ENCODE results near the gene LEMD2. TPM values are rescaled to one million over a fixed set of nuclear protein-coding genes. Genes with fewer than 3 reads are reported as not detected.

Gene LEMD2
- total and polyA plus RNA-seq, 4 donors, result 30.0 to 85.2 (median 65.0) TPM

GRCh38 chr6:33809594-33809993, 20.7 kb upstream of the LEMD2 start:
- 13% methylated on average over 2 of the region's 2 CpGs for WGBS (ENCODE audit: insufficient coverage)
- Histone ChIP-seq H3K4me3 (ENCODE audit: low read depth, low read length) (no peak overlapping the region), H3K27ac (ENCODE audit: low read depth, low read length) (no peak overlapping the region), H3K27me3 (ENCODE audit: control insufficient read depth, insufficient read depth, low read length) (peaks cover 2% of the 10 kb centered on the region), H3K4me1 (ENCODE audit: control insufficient read depth, insufficient read depth, low read length) (peaks cover 35% of the 10 kb centered on the region), H3K36me3 (ENCODE audit: control insufficient read depth, insufficient read depth, low read length) (no peaks in the 10 kb centered on the region), H3K9me3 (ENCODE audit: control insufficient read depth, insufficient read depth, low read length) (no peaks in the 10 kb centered on the region)
- peak in 3 of 6 donors; percentile 15 to 75 (median 60) for DNase-seq (ENCODE audit: low read depth in 4 of 6, low spot score in 6 of 6)

- no peaks in the 10 kb centered on the region for H3K9me3 ChIP-seq (ENCODE audit: control insufficient read depth, insufficient read depth, low read length)
- no peak overlapping the region for H3K27ac ChIP-seq (ENCODE audit: low read depth, low read length)
- 18% methylated on average over 7 of the region's 8 CpGs for WGBS (ENCODE audit: insufficient coverage)
- H3K4me1 ChIP-seq (ENCODE audit: control insufficient read depth, insufficient read depth, low read length), result peaks cover 33% of the 10 kb centered on the region
- peaks cover 2% of the 10 kb centered on the region for H3K27me3 ChIP-seq (ENCODE audit: control insufficient read depth, insufficient read depth, low read length)
- no peaks in the 10 kb centered on the region for H3K36me3 ChIP-seq (ENCODE audit: control insufficient read depth, insufficient read depth, low read length)
- no peak for DNase-seq (ENCODE audit: low read depth in 4 of 6, low spot score in 6 of 6)
- H3K4me3 ChIP-seq (ENCODE audit: low read depth, low read length), result no peak overlapping the region
Measured at GRCh38 chr6:33808641-33809180, 19.8 kb upstream of the LEMD2 start.

- 81% methylated on average over 5 of the region's 6 CpGs for WGBS (ENCODE audit: insufficient coverage)
- peaks cover 30% of the 10 kb centered on the region for H3K4me1 ChIP-seq (ENCODE audit: control insufficient read depth, insufficient read depth, low read length)
- H3K9me3 ChIP-seq (ENCODE audit: control insufficient read depth, insufficient read depth, low read length), result no peaks in the 10 kb centered on the region
- no peak for DNase-seq (ENCODE audit: low read depth in 4 of 6, low spot score in 6 of 6)
- H3K36me3 ChIP-seq (ENCODE audit: control insufficient read depth, insufficient read depth, low read length), result no peaks in the 10 kb centered on the region
- no peak overlapping the region for H3K27ac ChIP-seq (ENCODE audit: low read depth, low read length)
- H3K4me3 ChIP-seq (ENCODE audit: low read depth, low read length), result no peak overlapping the region
- peaks cover 2% of the 10 kb centered on the region for H3K27me3 ChIP-seq (ENCODE audit: control insufficient read depth, insufficient read depth, low read length)
Measured at GRCh38 chr6:33807606-33808005, 18.7 kb upstream of the LEMD2 start.

DNA sequence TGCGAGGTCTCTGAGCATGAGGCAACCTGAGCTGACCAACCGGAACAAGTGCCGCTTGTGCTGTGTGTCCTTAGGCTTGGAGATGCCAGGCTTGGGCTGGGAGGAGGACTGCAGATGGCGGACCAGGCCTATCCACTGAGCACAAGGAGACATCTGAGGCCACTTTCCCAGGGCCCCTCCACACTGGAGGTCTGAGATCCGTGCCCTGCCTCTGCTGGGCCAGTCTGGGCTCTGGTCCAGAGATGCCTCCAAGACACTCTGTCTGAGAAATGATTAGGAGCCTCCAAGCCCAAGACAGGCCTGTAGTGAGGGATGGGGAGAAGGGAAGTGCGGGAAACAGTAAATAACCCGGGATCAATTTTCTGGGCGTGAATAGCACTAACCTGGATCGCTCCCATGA, 17.9 kb upstream of the LEMD2 start:
- Histone ChIP-seq H3K27ac (ENCODE audit: low read depth, low read length) (no peak overlapping the region), H3K36me3 (ENCODE audit: control insufficient read depth, insufficient read depth, low read length) (no peaks in the 10 kb centered on the region), H3K9me3 (ENCODE audit: control insufficient read depth, insufficient read depth, low read length) (no peaks in the 10 kb centered on the region), H3K4me3 (ENCODE audit: low read depth, low read length) (no peak overlapping the region), H3K27me3 (ENCODE audit: control insufficient read depth, insufficient read depth, low read length) (peaks cover 2% of the 10 kb centered on the region), H3K4me1 (ENCODE audit: control insufficient read depth, insufficient read depth, low read length) (peaks cover 33% of the 10 kb centered on the region)
- WGBS (ENCODE audit: insufficient coverage), result 66% methylated on average over 8 of the region's 9 CpGs
- no peak for DNase-seq (ENCODE audit: low read depth in 4 of 6, low spot score in 6 of 6)

- Histone ChIP-seq H3K9me3 (ENCODE audit: control insufficient read depth, insufficient read depth, low read length) (no peaks in the 10 kb centered on the region), H3K4me3 (ENCODE audit: low read depth, low read length) (no peak within 1 kb of the TSS), H3K27me3 (ENCODE audit: control insufficient read depth, insufficient read depth, low read length) (no peaks in the 10 kb centered on the region), H3K36me3 (ENCODE audit: control insufficient read depth, insufficient read depth, low read length) (no peaks in the 10 kb centered on the region), H3K27ac (ENCODE audit: low read depth, low read length) (no peak within 1 kb of the TSS), H3K4me1 (ENCODE audit: control insufficient read depth, insufficient read depth, low read length) (peaks cover 49% of the 10 kb centered on the region)
- WGBS (ENCODE audit: insufficient coverage), result 83% methylated on average over 10 of the region's 14 CpGs
- DNase-seq (ENCODE audit: low read depth in 4 of 6, low spot score in 6 of 6), result no peak
Measured at GRCh38 chr6:33803571-33804053, 14.7 kb upstream of the LEMD2 start, which contains the start of gene MLN. MLN (minus strand) TSS chr6:33804003; CDS start chr6:33801163, 2,840 bp downstream.

DNA sequence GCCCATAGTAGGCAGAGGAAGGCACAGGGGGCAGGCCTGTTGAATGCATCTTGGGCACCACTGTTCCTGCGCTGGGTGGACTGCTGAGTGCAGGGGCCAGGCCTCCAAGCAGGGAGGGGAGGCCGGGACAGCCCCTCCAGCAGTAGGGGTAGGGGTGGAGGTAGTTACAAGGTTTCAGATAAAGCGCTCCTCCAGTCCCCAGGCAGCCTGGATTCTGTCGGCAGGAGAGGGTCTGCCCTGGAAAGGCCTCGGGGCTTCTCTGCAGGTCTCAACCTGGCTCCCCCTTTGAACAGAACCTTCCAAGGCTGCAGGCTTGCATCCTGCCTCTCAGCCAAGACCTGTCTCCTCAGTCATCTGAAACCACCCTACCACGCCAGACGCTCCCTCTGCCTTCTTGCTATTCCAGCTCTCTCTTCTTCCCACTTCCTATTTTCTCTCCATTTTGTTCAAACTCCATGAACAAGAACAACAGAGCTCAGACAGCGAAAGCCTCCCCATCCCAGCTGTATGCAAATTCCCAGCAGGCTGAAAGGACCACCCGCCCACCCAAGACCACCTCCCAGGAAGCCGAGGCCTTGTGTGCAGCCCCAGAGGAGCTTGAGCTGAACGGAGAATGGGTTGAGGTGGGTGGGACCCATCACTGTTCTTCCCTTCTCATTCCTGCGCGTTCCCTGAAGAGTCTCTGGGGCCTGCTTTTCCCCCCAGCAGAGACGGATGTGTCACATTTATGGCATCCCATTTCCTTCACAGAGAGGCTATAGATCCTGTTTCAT, 13.4 kb upstream of the LEMD2 start:
- Histone ChIP-seq H3K27ac (ENCODE audit: low read depth, low read length) (no peak overlapping the region), H3K9me3 (ENCODE audit: control insufficient read depth, insufficient read depth, low read length) (no peaks in the 10 kb centered on the region), H3K4me1 (ENCODE audit: control insufficient read depth, insufficient read depth, low read length) (peaks cover 53% of the 10 kb centered on the region), H3K36me3 (ENCODE audit: control insufficient read depth, insufficient read depth, low read length) (no peaks in the 10 kb centered on the region), H3K27me3 (ENCODE audit: control insufficient read depth, insufficient read depth, low read length) (no peaks in the 10 kb centered on the region), H3K4me3 (ENCODE audit: low read depth, low read length) (no peak overlapping the region)
- DNase-seq (ENCODE audit: low read depth in 4 of 6, low spot score in 6 of 6), result peak in 2 of 6 donors; percentile 60 to 68
- 46% methylated on average over 7 of the region's 14 CpGs for WGBS (ENCODE audit: insufficient coverage)

- Histone ChIP-seq H3K4me3 (ENCODE audit: low read depth, low read length) (no peak overlapping the region), H3K27ac (ENCODE audit: low read depth, low read length) (no peak overlapping the region), H3K4me1 (ENCODE audit: control insufficient read depth, insufficient read depth, low read length) (peaks cover 53% of the 10 kb centered on the region), H3K9me3 (ENCODE audit: control insufficient read depth, insufficient read depth, low read length) (no peaks in the 10 kb centered on the region), H3K36me3 (ENCODE audit: control insufficient read depth, insufficient read depth, low read length) (no peaks in the 10 kb centered on the region), H3K27me3 (ENCODE audit: control insufficient read depth, insufficient read depth, low read length) (no peaks in the 10 kb centered on the region)
- WGBS (ENCODE audit: insufficient coverage), result 75% methylated on average over 1 of the region's 5 CpGs
- no peak for DNase-seq (ENCODE audit: low read depth in 4 of 6, low spot score in 6 of 6)
Measured at GRCh38 chr6:33801611-33802010, 12.7 kb upstream of the LEMD2 start.

GRCh38 chr6:33800248-33800969, 11.5 kb upstream of the LEMD2 start:
- no peaks in the 10 kb centered on the region for H3K27me3 ChIP-seq (ENCODE audit: control insufficient read depth, insufficient read depth, low read length)
- no peaks in the 10 kb centered on the region for H3K36me3 ChIP-seq (ENCODE audit: control insufficient read depth, insufficient read depth, low read length)
- peaks cover 54% of the 10 kb centered on the region for H3K4me1 ChIP-seq (ENCODE audit: control insufficient read depth, insufficient read depth, low read length)
- DNase-seq (ENCODE audit: low read depth in 4 of 6, low spot score in 6 of 6), result no peak
- 84% methylated on average over 11 of the region's 13 CpGs for WGBS (ENCODE audit: insufficient coverage)
- H3K4me3 ChIP-seq (ENCODE audit: low read depth, low read length), result no peak overlapping the region
- H3K27ac ChIP-seq (ENCODE audit: low read depth, low read length), result no peak overlapping the region
- no peaks in the 10 kb centered on the region for H3K9me3 ChIP-seq (ENCODE audit: control insufficient read depth, insufficient read depth, low read length)

DNA sequence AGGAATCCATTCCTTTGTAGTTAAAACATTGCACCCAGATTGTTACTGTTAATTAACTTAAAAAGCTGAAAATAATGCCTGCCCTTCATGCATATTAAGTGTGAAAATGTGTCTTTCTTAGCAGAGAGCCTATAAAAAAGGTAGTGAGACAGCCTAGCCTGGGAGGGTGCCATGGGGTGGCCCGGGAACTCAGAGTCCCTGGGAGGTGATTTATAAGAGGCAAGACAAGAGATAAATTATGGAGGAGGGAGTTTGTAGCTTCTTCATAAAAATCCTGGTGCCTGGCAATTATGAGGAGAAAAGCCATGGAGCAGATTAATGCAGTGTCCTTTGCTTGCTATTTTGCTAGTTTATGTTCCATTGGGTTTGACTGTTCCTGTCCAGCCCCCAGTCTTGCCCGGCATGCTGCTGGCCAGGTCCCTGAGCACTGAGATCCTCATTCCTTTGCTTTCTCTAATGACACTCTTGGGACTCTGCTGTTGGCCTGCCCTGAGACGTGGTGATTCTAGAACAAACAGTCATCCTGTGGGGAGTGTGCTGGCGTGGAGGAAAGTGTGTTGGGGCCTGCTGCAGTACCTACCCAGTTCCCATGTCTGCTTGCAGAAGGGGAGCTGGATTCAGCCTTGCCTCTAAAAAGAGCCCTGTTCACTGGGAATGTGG, 10.7 kb upstream of the LEMD2 start:
- WGBS (ENCODE audit: insufficient coverage), result 33% methylated on average over 2 of the region's 4 CpGs
- no peaks in the 10 kb centered on the region for H3K9me3 ChIP-seq (ENCODE audit: control insufficient read depth, insufficient read depth, low read length)
- H3K36me3 ChIP-seq (ENCODE audit: control insufficient read depth, insufficient read depth, low read length), result no peaks in the 10 kb centered on the region
- DNase-seq (ENCODE audit: low read depth in 4 of 6, low spot score in 6 of 6), result no peak
- no peaks in the 10 kb centered on the region for H3K27me3 ChIP-seq (ENCODE audit: control insufficient read depth, insufficient read depth, low read length)
- no peak overlapping the region for H3K27ac ChIP-seq (ENCODE audit: low read depth, low read length)
- no peak overlapping the region for H3K4me3 ChIP-seq (ENCODE audit: low read depth, low read length)
- H3K4me1 ChIP-seq (ENCODE audit: control insufficient read depth, insufficient read depth, low read length), result peaks cover 59% of the 10 kb centered on the region

Data from spinal cord (tissue), 10 donors.